Cardiac fibroblast (primary cell): Measurements from ENCODE around the gene OR6K6.

Experiments used
- DNase-seq, 2 donors: peaks; one replicate each; pipeline versions ENCODE4 v3.0.0 to v3.0.0-alpha.2; 2010; ENCODE audit warnings: low read depth in 2 of 2
- H3K4me3 ChIP-seq, 2 donors: replicated peaks in 1 of 2; 1 replicate in 1 of 2; 2 replicates in 1 of 2; pipeline ENCODE4 v1.5.1; 2011; ENCODE audit warnings: low read depth in 2 of 2, low read length in 2 of 2, mild to moderate bottlenecking in 2 of 2, moderate library complexity in 1 of 2
- TF ChIP-seq, protein P1 (sequence below): IDR thresholded peaks from one replicate; pipeline ENCODE4 v1.5.1; 2011; ENCODE audit warnings: low read depth, mild to moderate bottlenecking, low read length, inconsistent platforms

The OR6K6 gene

GRCh38 chr1:158720620-158721019, 33.9 kb upstream of the OR6K6 start, which contains the start of gene OR6K3:
Gene OR6K3 (minus strand): TSS chr1:158720720. CDS start chr1:158718115, 2,605 bp downstream.
- TF ChIP-seq, protein P1, sequence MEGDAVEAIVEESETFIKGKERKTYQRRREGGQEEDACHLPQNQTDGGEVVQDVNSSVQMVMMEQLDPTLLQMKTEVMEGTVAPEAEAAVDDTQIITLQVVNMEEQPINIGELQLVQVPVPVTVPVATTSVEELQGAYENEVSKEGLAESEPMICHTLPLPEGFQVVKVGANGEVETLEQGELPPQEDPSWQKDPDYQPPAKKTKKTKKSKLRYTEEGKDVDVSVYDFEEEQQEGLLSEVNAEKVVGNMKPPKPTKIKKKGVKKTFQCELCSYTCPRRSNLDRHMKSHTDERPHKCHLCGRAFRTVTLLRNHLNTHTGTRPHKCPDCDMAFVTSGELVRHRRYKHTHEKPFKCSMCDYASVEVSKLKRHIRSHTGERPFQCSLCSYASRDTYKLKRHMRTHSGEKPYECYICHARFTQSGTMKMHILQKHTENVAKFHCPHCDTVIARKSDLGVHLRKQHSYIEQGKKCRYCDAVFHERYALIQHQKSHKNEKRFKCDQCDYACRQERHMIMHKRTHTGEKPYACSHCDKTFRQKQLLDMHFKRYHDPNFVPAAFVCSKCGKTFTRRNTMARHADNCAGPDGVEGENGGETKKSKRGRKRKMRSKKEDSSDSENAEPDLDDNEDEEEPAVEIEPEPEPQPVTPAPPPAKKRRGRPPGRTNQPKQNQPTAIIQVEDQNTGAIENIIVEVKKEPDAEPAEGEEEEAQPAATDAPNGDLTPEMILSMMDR, result no peak
- DNase-seq, result no peak
- H3K4me3 ChIP-seq, result no peak within 1 kb of the TSS

DNA sequence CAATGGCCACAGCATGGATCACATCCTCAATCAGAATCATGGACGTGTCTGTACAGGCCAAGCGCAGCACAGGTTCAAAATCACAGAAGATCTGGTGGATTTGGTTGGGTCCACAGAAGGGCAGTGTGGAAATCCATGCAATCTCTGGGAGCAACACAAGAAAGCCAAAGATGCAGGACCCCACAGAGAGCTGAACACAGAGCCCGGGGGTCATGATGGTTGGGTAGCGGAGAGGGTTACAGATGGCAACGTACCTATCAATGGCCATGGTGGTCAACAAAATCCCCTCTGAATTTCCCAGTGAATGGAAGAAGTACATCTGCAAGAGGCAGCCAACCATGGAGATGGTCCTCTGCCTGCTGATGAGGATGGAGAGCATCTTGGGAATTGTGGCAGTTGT, 30.1 kb upstream of the OR6K6 start:
- TF ChIP-seq, protein P1, result no peak
- no peak for DNase-seq
- no peak overlapping the region for H3K4me3 ChIP-seq

DNA sequence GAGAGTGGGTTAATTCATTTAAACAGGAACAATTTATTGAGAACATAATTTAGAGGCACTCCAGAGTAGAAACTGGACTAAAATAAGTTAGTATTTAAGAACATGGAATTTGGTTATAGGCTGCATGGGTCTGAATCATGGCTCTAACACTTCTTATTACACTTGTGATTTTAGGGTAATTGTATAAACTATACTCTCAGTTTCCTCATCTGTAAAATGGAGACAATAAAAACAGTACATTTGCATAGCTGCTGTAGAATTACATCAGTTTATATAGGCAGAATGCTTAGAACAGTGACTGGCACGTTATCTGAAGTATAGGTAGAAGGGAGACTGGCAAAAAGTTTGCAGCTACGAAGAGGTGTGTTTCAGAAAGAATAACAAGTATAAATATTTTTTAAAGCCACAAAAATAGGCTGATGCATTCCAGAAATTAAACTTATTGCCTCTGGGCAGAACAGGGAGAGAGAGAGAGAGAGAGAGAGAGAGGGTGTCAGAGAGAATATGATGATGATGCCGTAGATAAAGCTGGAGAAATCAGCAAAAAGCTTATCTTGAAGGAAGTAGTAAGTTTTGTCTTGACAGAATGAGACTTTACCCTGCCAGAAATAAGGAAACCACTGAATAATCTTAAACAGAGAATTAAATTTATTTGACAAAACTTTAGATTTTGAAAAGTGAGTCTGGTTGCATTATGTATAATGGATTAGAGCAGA, 25.9 kb upstream of the OR6K6 start:
- no peak for DNase-seq
- TF ChIP-seq, protein P1, result no peak
- H3K4me3 ChIP-seq, result no peak overlapping the region

DNA sequence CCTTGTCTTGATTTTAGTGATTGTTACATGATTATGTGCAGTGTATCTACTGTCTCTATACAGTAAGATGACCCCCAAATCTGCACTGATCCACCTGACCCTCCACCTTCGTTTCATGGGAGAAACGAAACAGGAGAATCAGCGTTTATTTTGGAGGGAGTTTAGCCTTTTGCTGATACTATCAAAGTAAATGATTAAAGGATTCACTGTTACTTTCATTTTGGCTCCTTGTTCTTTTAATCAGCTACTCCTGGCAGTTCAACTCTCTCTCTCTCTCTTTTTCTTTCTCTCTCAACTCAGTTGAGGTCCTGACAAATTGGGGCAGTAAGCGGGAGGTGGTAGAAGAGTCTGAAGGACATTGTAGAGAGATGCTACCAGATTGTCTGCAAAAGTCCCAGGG, 24.1 kb upstream of the OR6K6 start:
- TF ChIP-seq, protein P1, result no peak
- DNase-seq, result no peak
- no peak overlapping the region for H3K4me3 ChIP-seq

DNA sequence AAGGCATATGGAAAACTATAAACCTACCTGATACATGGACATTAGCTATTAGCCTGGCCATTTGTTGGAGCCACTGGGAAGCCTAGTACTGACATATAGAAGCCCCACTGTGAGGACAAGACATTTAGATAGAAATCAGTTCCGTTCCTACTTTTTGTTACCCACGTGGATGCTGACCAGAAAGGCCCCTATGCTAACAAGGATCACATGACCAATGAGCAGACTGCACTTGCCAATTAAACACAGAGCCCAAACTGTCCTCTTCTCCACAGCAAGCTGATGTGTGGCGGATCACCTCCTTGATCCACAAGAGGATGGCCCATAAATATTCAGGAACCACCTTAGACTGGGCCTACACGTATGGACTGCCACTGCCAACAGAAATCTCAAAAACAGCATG, 22.8 kb upstream of the OR6K6 start:
- TF ChIP-seq, protein P1, result no peak
- no peak overlapping the region for H3K4me3 ChIP-seq
- no peak for DNase-seq

GRCh38 chr1:158732524-158732923, 22.0 kb upstream of the OR6K6 start:
- TF ChIP-seq, protein P1, result no peak
- no peak for DNase-seq
- H3K4me3 ChIP-seq, result no peak overlapping the region

DNA sequence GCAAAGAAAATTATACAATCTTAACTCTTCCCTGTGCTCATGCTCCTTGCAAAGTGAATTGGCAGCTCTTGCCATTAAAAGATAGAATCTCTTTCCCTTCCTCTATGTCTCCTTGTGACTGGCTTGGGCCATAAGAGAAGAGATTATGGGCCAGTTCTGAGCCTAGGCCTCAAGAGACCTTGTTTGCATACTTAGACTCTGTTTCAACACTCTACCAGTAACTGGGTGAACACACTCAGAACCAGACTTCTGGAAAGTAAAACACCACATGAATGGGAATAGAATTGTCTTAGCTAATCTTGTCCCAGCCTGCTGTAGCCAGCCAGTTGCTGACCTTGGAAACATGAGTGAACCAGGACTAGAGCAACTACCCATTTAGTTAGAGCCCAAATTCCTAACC, 18.7 kb upstream of the OR6K6 start:
- no peak for DNase-seq
- TF ChIP-seq, protein P1, result no peak
- H3K4me3 ChIP-seq, result no peak overlapping the region
